ENCODE results near the gene AKAP17A.

AKAP17A gene

GRCh38 chrX:1584237-1585011 is 7.0 kb upstream of the AKAP17A start:
- DNase-seq (ENCODE audit: low read depth): no peak

- DNase-seq (ENCODE audit: low read depth): no peak
These were observed 4.2 kb upstream of the AKAP17A start for GRCh38 chrX:1587161-1587560.

- no peak for DNase-seq (ENCODE audit: low read depth)
These were observed 1.9 kb upstream of the AKAP17A start for GRCh38 chrX:1589356-1590130.

GRCh38 chrX:1591863-1592469 is 562 bp downstream of the AKAP17A start:
- DNase-seq (ENCODE audit: low read depth): no peak

- no peak for DNase-seq (ENCODE audit: low read depth)
These were observed 1.2 kb downstream of the AKAP17A start for GRCh38 chrX:1592470-1593142.

- DNase-seq (ENCODE audit: low read depth): no peak
These were observed 2.2 kb downstream of the AKAP17A start for GRCh38 chrX:1593286-1594271.

- DNase-seq (ENCODE audit: low read depth): no peak
These were observed 4.3 kb downstream of the AKAP17A start for GRCh38 chrX:1595711-1596060.

GRCh38 chrX:1596676-1597344 is 5.4 kb downstream of the AKAP17A start:
- DNase-seq (ENCODE audit: low read depth): no peak

GRCh38 chrX:1597345-1598020 is 6.1 kb downstream of the AKAP17A start:
- DNase-seq (ENCODE audit: low read depth): no peak

- DNase-seq (ENCODE audit: low read depth): no peak
These were observed 6.8 kb downstream of the AKAP17A start for GRCh38 chrX:1598021-1598875.

- DNase-seq (ENCODE audit: low read depth): no peak
These were observed 7.7 kb downstream of the AKAP17A start for GRCh38 chrX:1598876-1599790.

GRCh38 chrX:1599791-1600405 is 8.5 kb downstream of the AKAP17A start:
- no peak for DNase-seq (ENCODE audit: low read depth)

- no peak for DNase-seq (ENCODE audit: low read depth)
These were observed 9.1 kb downstream of the AKAP17A start for GRCh38 chrX:1600406-1601050.

GRCh38 chrX:1601051-1601767 is 9.8 kb downstream of the AKAP17A start:
- DNase-seq (ENCODE audit: low read depth): no peak

GRCh38 chrX:1601768-1602085 is 10.3 kb downstream of the AKAP17A start:
- DNase-seq (ENCODE audit: low read depth): no peak

- no peak for DNase-seq (ENCODE audit: low read depth)
These were observed 10.9 kb downstream of the AKAP17A start for GRCh38 chrX:1602299-1602698.

GRCh38 chrX:1606496-1606895 is 15.1 kb downstream of the AKAP17A start:
- no peak for DNase-seq (ENCODE audit: low read depth)

All from non-pigmented ciliary epithelial cell (primary cell).